Large intestine (tissue), 3 donors: ENCODE measurements around the gene C1QTNF3. TPM values are rescaled to one million over a fixed set of nuclear protein-coding genes. Genes with fewer than 3 reads are reported as not detected.

Experiments used
- DNase-seq, 2 donors: peaks; one replicate each; pipeline versions ENCODE4 v3.0.0 to v3.0.0-alpha.2; 2013
- H3K27ac ChIP-seq: one replicate; pipeline ENCODE4 v1.5.1; 2013; ENCODE audit warnings: low read length
- H3K27me3 ChIP-seq: 2 replicates; pipeline ENCODE4 v1.6.1; 2013; ENCODE audit warnings: low read length; ENCODE audit not compliant: control insufficient read depth, insufficient read depth
- H3K36me3 ChIP-seq: 2 replicates; pipeline ENCODE4 v1.6.1; 2013; ENCODE audit warnings: low read length; ENCODE audit not compliant: control insufficient read depth, insufficient read depth
- H3K4me1 ChIP-seq: one replicate; pipeline ENCODE4 v1.6.1; 2013; ENCODE audit warnings: low read length; ENCODE audit not compliant: control insufficient read depth, insufficient read depth
- H3K4me3 ChIP-seq: one replicate; pipeline ENCODE4 v1.5.1; 2013; ENCODE audit warnings: low read length
- H3K9me3 ChIP-seq: one replicate; pipeline ENCODE4 v1.6.1; 2013; ENCODE audit warnings: mild to moderate bottlenecking, low read depth, low read length, moderate library complexity; ENCODE audit not compliant: control insufficient read depth
- WGBS: methylation state at CpG from one replicate; pipeline ENCODE4 v1.1.5; 2013; ENCODE audit warnings: low lambda C conversion rate; ENCODE audit not compliant: insufficient coverage; 5-methylcytosine and 5-hydroxymethylcytosine counted together
- polyA plus RNA-seq: library from polyadenylated mRNA; unstranded; fragments of 120-200 nt; gene quantifications from one replicate; pipeline ENCODE4 v1.2.1, GENCODE V29; 2013

C1QTNF3 gene
- polyA plus RNA-seq, 1 donor = 35.6 TPM

DNA sequence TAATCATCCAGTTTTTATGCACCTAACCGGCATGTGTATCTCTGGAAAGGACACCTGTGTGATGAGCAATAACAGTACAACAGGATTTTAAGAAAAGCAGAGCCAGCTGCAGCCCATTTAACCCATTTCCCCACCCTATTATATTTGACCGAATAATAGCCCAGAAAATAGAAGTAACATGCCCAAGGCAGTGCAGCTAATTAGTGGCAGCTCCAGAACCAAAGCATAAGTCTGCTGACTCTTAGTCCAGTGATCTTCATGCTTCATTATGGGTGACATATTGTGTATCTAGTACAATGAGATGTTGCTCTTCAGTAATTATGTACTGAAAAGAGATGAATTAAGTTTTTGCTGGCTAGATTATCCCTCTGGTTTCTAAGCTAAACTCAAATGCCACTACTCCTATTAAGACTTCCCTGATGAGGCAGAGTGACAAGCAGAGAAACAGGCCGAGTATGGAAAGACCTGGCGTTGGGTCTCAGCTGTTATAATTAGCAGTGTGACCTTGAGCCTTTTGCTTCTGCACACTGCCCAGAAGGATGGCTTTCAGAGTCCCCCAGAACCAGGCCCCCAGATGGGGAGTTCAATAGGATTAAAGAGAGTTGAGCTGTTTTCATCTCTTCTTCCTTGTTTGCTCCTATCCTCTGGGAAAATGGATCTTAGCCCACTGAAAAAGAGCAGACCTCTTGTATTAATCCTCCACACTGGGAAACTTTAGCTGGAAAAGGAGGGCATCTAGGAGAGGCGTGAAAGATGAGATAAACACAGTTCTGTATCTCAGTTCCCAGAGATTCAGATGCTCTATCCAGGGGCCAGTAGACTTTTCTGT, 10.8 kb upstream of the C1QTNF3 start:
- WGBS = no CpG with 5 or more reads among the region's 5 CpGs
- Histone ChIP-seq H3K36me3 (peaks cover 17% of the 10 kb centered on the region), H3K27ac (no peak overlapping the region), H3K4me3 (no peak overlapping the region), H3K9me3 (no peaks in the 10 kb centered on the region), H3K27me3 (no peaks in the 10 kb centered on the region), H3K4me1 (no peaks in the 10 kb centered on the region)
- no peak for DNase-seq

DNA sequence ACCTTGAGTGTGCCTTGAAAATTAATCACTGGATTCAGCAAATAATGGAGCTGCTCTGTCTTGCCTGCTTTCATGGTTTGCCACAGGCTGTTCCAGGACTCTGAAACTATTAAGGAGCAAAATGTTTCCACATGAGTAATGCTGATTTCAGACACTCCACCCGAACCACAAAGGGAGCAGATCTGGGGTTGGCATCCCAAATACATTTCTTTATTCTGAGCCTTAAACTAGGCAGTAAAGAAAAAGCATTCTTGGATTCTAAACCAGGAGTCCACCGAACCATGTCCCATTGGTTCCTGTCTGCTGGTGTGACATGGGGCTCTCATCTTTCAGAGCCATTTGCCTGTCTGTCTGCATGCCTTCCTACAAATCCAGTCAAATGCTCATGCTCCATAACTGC, 10.1 kb upstream of the C1QTNF3 start:
- DNase-seq = no peak
- peaks cover 17% of the 10 kb centered on the region for H3K36me3 ChIP-seq

DNA sequence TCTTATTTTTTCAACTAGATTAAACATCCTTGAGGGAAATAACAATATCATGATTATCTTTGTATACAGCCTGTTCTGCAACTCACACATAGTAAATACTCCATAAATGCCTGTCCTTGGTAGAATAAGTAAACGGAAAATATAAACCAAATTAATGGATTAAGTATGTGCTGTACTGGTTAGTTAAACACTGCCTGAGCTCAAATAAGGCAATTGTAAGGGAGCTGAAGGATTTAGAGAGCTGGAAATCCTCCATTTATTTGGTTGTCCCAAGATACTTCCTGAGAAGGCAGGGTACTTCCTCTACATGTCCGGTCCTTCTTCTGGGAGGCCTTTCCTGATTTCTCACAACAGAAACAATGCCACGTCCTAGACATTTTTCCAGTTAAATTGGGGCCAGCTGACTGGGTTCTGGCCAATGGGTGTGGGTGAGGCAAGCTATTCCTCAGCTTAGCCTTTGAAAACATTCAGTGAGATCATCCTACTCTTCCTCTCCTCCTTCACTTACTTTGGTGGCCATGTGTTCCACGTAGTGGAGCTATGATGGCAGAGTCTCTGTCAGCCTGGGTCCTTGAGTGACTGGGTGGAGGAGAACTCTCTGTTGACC, 8.5 kb upstream of the C1QTNF3 start:
- no peaks in the 10 kb centered on the region for H3K4me1 ChIP-seq
- H3K36me3 ChIP-seq = peaks cover 17% of the 10 kb centered on the region
- H3K4me3 ChIP-seq = no peak overlapping the region
- 100% methylated on average over 1 of the region's 4 CpGs for WGBS
- no peaks in the 10 kb centered on the region for H3K27me3 ChIP-seq
- no peaks in the 10 kb centered on the region for H3K9me3 ChIP-seq
- no peak overlapping the region for H3K27ac ChIP-seq
- no peak for DNase-seq

More for the DNA sequence above, 10.1 kb upstream of the C1QTNF3 start:
- Histone ChIP-seq H3K27ac (no peak overlapping the region), H3K4me3 (no peak overlapping the region), H3K4me1 (no peaks in the 10 kb centered on the region), H3K9me3 (no peaks in the 10 kb centered on the region), H3K27me3 (no peaks in the 10 kb centered on the region)
- no CpG with 5 or more reads among the region's 2 CpGs for WGBS

DNA sequence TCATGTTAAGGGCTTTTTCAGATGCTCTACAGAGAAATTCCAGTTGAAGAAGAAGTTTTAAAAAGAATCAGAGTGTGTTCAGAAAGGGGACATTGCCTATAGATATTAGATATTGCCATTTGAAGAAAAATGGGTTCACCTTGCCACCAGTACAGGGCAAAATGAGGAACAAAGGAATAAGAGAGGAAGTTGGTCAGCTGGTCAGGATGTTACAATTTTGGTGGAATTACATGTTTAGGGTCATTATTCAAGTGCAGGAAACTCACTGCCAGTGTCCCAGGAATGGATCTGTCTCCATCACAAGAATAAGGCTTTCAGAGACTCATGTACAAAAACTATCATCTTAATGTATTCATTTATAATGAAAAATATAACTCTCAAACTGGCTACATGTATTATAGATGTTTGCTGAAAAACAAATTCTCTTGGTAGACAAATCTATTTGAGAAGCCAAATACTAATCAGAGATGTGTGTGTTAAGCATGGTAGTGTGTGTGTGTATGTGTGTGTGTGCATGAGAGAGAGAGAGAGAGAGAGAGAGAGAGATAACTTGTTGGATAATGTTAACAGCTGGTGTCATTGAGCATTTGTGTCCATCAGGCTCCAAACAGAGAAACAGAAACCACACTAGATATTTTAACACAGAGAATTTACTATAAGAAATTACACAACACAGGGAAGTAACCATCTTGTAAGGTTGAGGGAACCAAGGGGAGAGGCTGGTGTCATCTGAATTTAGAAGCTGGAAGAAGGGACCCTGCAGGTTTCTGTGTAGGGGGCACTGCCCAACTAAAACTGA, 5.0 kb upstream of the C1QTNF3 start:
- no peak for DNase-seq
- no peaks in the 10 kb centered on the region for H3K9me3 ChIP-seq
- H3K27ac ChIP-seq = no peak overlapping the region
- no peaks in the 10 kb centered on the region for H3K4me1 ChIP-seq
- no peaks in the 10 kb centered on the region for H3K27me3 ChIP-seq
- H3K4me3 ChIP-seq = no peak overlapping the region
- H3K36me3 ChIP-seq = peaks cover 17% of the 10 kb centered on the region

DNA sequence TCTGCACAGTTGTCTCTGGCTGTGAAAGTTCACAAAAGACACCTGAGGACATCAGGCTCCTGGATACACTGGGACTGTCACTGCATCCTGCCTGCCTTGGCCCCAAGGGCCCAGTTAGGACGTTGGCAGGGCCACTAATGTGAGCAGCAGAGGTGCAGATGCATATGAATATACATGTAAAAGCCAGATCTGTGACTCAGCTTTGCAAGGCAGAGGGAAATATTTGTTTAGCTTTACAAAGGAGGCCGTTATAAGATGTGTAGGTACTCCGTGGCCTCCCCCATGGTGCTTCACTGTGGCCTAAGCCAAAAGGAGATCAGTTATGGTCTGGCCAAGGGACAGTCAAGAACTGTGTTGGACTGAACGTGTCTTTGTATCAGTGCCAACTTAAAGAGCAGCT, 4.1 kb upstream of the C1QTNF3 start:
- Histone ChIP-seq H3K36me3 (peaks cover 17% of the 10 kb centered on the region), H3K4me1 (no peaks in the 10 kb centered on the region), H3K27ac (no peak overlapping the region), H3K9me3 (no peaks in the 10 kb centered on the region), H3K27me3 (no peaks in the 10 kb centered on the region), H3K4me3 (no peak overlapping the region)
- DNase-seq = no peak
- no CpG with 5 or more reads among the region's 4 CpGs for WGBS

DNA sequence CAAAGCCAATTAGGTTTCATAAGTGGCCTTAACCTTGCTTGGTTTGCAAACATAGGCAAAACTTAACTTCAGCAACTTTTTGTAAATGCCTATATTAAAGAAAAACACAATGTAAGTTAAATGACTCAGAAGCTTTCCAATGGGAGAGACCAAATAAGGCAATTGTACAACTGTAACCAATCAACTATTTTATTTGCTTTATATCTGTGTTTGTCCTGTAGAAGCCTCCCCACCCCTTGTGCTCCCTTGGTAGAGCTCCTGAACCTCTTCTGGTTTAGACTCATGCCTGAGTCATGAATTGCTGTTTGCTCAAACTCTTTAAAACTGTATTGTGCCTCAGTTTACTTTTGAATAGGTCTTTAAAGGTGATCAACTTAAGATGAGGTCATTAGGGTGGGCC, 3.0 kb upstream of the C1QTNF3 start:
- no peak for DNase-seq
- Histone ChIP-seq H3K27me3 (no peaks in the 10 kb centered on the region), H3K9me3 (no peaks in the 10 kb centered on the region), H3K27ac (no peak overlapping the region), H3K4me1 (no peaks in the 10 kb centered on the region), H3K4me3 (no peak overlapping the region), H3K36me3 (peaks cover 11% of the 10 kb centered on the region)

DNA sequence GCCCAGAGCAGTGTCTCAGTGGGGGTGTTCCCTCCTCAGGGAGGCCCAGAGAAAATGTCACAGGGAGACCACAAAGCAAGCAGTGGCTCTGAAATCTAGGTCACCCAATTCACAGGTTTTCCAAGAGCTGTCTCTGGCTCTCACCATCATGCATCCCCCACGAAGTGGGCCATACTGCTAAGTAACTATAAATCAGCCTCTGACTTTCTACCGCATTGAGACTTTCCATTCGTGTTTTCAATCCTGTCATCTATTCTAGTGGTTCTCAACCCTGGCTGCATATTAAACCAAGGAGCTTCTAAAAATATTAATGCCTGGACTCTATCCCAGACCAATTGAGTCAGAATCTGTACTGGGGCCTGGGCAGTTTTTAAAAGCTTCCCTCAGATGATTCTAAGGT, 2.0 kb upstream of the C1QTNF3 start:
- H3K9me3 ChIP-seq = no peaks in the 10 kb centered on the region
- no peaks in the 10 kb centered on the region for H3K27me3 ChIP-seq
- H3K4me3 ChIP-seq = no peak overlapping the region
- WGBS = 80% methylated on average over 1 of the region's 3 CpGs
- no peak overlapping the region for H3K27ac ChIP-seq
- peaks cover 6% of the 10 kb centered on the region for H3K36me3 ChIP-seq
- no peak for DNase-seq
- no peaks in the 10 kb centered on the region for H3K4me1 ChIP-seq

DNA sequence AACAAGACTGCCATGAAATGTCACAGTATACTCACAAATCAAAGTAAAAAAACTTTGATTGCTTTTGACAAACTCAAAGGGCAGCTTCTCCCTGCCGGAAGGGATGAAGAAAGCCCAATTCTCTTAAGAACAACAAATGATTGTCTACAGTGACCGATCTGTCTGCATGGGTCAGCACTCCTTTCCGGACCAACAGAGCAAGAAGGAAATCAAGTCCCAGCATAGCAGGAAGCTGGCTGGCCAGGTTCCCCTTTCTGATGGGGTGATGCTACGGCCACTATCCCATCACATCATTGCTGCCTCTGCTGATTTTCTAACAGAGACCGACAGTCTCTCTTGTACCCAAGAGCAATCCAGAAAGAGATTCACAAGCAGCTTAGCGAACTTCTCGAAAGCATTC, 692 bp downstream of the C1QTNF3 start:
- H3K4me3 ChIP-seq = peak overlapping the region; percentile 10

DNA sequence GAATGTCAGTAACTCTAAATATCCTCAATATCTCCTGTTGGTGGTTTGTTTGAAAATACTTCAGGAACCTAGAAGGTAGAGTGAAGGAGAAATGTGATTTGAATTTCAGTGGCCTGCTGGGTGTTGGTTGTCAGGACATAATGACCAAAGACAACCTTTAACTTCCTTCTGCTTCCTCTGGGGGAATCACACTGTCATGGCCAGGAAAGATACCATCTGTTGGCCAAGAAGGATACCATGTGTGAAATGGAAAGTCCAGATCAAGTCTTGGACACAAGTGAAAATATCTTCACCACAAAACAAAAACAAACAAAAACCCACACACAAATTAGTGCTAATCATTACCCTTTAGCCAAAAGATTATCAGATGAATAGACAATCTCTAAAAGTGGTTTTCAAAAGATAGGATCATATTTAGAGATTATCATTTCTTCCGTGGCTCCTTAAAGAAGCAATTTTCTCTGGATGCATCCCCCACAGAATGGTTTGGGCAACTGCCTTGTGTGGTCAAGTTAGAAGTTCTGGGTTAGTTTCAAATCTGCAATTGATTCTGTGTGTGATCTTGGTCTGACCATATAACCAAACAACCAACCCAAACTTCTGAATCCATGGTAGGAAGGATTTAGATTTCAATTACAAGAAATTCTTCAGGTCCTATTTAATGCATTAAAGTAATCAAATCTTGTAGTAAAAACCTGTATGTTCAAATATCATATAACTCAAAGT, 1.6 kb downstream of the C1QTNF3 start:
- no peaks in the 10 kb centered on the region for H3K4me1 ChIP-seq
- WGBS = no CpG with 5 or more reads among the region's 1 CpG
- no peaks in the 10 kb centered on the region for H3K36me3 ChIP-seq
- no peak overlapping the region for H3K27ac ChIP-seq
- H3K27me3 ChIP-seq = no peaks in the 10 kb centered on the region
- H3K4me3 ChIP-seq = no peak overlapping the region
- H3K9me3 ChIP-seq = no peaks in the 10 kb centered on the region
- no peak for DNase-seq

More for the DNA sequence above, 692 bp downstream of the C1QTNF3 start:
- no peaks in the 10 kb centered on the region for H3K4me1 ChIP-seq
- DNase-seq = no peak
- no peaks in the 10 kb centered on the region for H3K36me3 ChIP-seq
- no peaks in the 10 kb centered on the region for H3K27me3 ChIP-seq
- H3K9me3 ChIP-seq = no peaks in the 10 kb centered on the region
- H3K27ac ChIP-seq = no peak overlapping the region
- WGBS = 80% methylated on average over 1 of the region's 7 CpGs

DNA sequence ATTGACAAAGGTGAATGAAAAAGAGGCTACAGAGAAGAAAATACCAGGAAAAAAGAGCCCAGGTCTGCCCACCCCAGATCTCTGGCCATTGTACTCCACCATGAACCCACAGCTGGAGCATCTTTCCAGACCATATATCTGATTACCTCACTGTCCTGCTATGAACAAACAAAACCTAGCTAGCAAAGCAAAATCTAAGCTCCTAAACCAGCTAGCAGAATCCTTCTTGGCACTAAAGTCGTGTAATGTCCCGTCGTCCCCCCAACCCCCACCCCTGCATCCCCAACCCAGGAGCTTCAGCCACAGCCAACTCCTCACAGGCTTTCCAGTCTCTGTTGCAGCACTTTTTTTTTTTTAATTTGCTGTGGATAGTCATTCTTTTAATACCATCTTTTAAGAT, 2.5 kb downstream of the C1QTNF3 start:
- no CpG with 5 or more reads among the region's 3 CpGs for WGBS
- H3K27ac ChIP-seq = no peak overlapping the region

More for the DNA sequence above, 2.5 kb downstream of the C1QTNF3 start:
- Histone ChIP-seq H3K4me3 (no peak overlapping the region), H3K27me3 (no peaks in the 10 kb centered on the region), H3K4me1 (no peaks in the 10 kb centered on the region), H3K36me3 (no peaks in the 10 kb centered on the region), H3K9me3 (no peaks in the 10 kb centered on the region)
- DNase-seq = no peak
